GM21723 (cell line): Measurements from ENCODE around the gene UGT1A5.

ENCODE experiments used
- ATAC-seq: cut with Tn5 transposase; IDR thresholded peaks from one replicate; pipeline ENCODE4 v1.9.1; 2021; ENCODE audit warnings: mild to moderate bottlenecking, moderate library complexity; ENCODE audit not compliant: unreplicated experiment

The UGT1A5 gene

DNA sequence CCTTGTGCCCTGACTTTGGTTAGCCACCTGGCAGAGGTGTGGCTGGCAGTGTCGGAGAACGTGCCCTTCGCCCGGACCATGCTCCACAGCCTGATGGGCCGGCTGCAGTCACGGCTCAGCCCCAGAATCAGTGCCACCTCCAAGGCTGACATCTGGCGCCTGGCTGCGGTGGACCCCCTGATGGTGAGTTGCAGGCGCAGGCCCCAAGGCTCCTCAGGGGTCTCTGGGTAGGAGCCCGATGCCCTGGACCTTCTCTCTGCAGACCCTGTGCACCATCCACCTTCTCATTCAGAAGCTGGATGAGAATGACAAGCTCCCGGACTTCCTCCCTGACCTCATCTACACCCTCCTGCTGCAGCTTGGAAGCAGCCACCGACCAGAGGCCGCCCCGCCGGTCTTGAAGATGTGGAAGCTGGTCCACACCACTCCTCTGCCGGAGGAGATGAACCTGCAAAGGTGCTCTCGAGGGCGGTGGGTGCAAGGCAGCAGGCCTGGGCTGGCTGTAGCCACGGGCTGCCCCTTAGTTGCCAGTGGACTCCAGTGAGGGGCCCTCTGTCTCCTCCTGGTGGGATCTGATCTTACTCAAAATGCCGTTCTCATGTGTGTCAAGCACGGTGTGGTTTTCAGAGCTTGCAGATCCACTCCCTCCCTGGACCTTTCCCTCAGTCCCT, 109.5 kb downstream of the UGT1A5 start:
- no peak for ATAC-seq
